Measurements from ENCODE around the gene FAM219B. TPM values are rescaled to one million over a fixed set of nuclear protein-coding genes. Genes with fewer than 3 reads are reported as not detected.

FAM219B gene
- 10 to 100 TPM; 44.7 to 54.2 TPM for total RNA-seq

DNA sequence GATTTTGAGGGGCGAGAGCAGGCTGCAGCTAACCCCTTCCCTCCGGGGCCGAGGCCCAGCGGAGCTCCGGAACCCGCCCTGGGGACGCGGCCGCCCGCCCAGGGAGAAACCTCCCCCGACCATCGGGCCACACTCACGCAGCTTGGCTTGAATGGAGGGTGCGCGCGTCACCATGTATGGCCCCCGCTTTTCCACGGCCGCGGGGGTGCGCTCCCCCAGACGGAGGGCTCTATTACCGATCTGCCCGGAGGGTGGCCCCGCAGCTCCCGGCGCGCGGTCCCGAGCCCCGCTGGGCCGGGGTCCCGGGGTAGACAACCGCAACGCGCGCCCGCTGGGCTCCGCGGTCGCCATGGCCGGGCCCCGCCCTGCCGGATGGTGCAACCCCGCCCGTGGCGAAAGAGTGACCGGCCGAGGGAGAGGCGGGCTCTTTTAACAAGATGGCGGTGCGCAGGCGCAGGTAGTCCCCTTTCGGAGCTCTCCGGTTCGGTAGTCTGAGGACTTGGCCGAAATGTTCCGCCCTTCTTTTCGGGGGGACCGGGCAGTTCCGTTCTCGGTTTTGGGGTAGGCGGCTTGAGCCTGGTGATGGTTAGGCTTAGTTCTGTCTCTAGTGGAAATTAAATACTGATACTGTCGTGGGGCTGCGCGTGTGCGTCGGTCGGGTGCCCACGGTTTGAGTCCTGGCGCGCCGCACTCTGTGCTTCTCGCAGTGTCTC is at the start of gene FAM219B:
Gene FAM219B (minus strand): TSS at position 402 of the 713 bp plus-strand sequence. CDS start 51 bp downstream, at position 351.
- TF ChIP-seq, protein P1, sequence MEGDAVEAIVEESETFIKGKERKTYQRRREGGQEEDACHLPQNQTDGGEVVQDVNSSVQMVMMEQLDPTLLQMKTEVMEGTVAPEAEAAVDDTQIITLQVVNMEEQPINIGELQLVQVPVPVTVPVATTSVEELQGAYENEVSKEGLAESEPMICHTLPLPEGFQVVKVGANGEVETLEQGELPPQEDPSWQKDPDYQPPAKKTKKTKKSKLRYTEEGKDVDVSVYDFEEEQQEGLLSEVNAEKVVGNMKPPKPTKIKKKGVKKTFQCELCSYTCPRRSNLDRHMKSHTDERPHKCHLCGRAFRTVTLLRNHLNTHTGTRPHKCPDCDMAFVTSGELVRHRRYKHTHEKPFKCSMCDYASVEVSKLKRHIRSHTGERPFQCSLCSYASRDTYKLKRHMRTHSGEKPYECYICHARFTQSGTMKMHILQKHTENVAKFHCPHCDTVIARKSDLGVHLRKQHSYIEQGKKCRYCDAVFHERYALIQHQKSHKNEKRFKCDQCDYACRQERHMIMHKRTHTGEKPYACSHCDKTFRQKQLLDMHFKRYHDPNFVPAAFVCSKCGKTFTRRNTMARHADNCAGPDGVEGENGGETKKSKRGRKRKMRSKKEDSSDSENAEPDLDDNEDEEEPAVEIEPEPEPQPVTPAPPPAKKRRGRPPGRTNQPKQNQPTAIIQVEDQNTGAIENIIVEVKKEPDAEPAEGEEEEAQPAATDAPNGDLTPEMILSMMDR (IDR thresholded peaks at IDR 0.05): no peak
- Histone ChIP-seq H3K36me3 (peaks cover 3% of the 10 kb centered on the region), H3K9ac (ENCODE audit: low read depth in 2 of 2, low read length in 2 of 2) (peak within 1 kb of the TSS; percentile 91 to 95), H3K27ac (peak within 1 kb of the TSS; percentile 95), H3K9me3 (no peaks in the 10 kb centered on the region), H3K27me3 (no peaks in the 10 kb centered on the region), H3K4me1 (peaks cover 4% of the 10 kb centered on the region), H3K4me3 (peak within 1 kb of the TSS; percentile 84)
- intact Hi-C loops (cut with DNase I): no loop called here
- peak; percentile 96 for DNase-seq

- H3K27ac ChIP-seq: peak overlapping the region; percentile 92
- TF ChIP-seq, protein P1 (IDR thresholded peaks at IDR 0.05): peak; percentile 36
- no peaks in the 10 kb centered on the region for H3K36me3 ChIP-seq
- peak overlapping the region; percentile 92 to 93 for H3K9ac ChIP-seq (ENCODE audit: low read depth in 2 of 2, low read length in 2 of 2)
- peak overlapping the region; percentile 69 for H3K4me3 ChIP-seq
- DNase-seq: peak; percentile 84
- H3K4me1 ChIP-seq: peaks cover 18% of the 10 kb centered on the region
- intact Hi-C loops (cut with DNase I): loop anchor here (10.0 kb wide), 1 partner anchor 321 kb away; no protein-coding TSS in a partner anchor
- H3K9me3 ChIP-seq: no peaks in the 10 kb centered on the region
- peaks cover 5% of the 10 kb centered on the region for H3K27me3 ChIP-seq
These were observed 49.4 kb upstream of the FAM219B start for GRCh38 chr15:74955796-74956647.

DNA sequence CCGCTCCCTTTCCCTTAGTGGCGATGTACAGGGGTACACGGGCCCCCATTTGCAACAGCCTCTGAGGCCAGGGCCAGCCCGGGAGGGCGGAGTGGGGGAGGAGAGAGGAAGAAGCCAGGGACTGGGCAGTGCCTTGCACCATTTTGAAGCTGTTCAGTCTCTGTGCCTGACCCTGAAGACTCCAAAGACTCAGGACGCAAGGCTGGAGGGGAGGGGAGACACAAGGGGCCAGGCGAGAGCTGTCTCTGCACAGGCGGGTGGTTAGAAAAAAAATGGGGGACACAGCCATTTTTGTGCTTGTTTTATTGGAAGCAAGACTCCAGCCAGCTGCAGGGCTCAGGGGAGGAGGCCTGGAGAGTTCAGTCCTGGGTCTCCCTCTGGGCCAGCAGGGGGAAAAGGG is 48.4 kb upstream of the FAM219B start:
- peaks cover 18% of the 10 kb centered on the region for H3K4me1 ChIP-seq
- no peak overlapping the region for H3K27ac ChIP-seq
- peaks cover 5% of the 10 kb centered on the region for H3K27me3 ChIP-seq
- TF ChIP-seq, protein P1 (IDR thresholded peaks at IDR 0.05): no peak
- H3K9ac ChIP-seq (ENCODE audit: low read depth in 2 of 2, low read length in 2 of 2): peak overlapping the region; percentile 54 to 92
- H3K36me3 ChIP-seq: no peaks in the 10 kb centered on the region
- peak overlapping the region; percentile 69 for H3K4me3 ChIP-seq
- no peak for DNase-seq
- intact Hi-C loops (cut with DNase I): loop anchor here (10.0 kb wide), 1 partner anchor 320 kb away; no protein-coding TSS in a partner anchor
- no peaks in the 10 kb centered on the region for H3K9me3 ChIP-seq

- Histone ChIP-seq H3K27ac (no peak overlapping the region), H3K4me1 (peaks cover 18% of the 10 kb centered on the region), H3K9ac (ENCODE audit: low read depth in 2 of 2, low read length in 2 of 2) (peak overlapping the region in 1 of 2 donors; percentile 92), H3K36me3 (no peaks in the 10 kb centered on the region), H3K4me3 (no peak overlapping the region), H3K27me3 (peaks cover 5% of the 10 kb centered on the region), H3K9me3 (no peaks in the 10 kb centered on the region)
- DNase-seq: no peak
- TF ChIP-seq, protein P1 (IDR thresholded peaks at IDR 0.05): no peak
- intact Hi-C loops (cut with DNase I): loop anchor here (5.0 to 10.0 kb wide), 2 partner anchors 52 to 320 kb away; no protein-coding TSS in a partner anchor
These were observed 47.9 kb upstream of the FAM219B start for GRCh38 chr15:74954515-74954914.

GRCh38 chr15:74951006-74951405 is 44.4 kb upstream of the FAM219B start:
- no peaks in the 10 kb centered on the region for H3K36me3 ChIP-seq
- H3K4me3 ChIP-seq: no peak overlapping the region
- H3K9ac ChIP-seq (ENCODE audit: low read depth in 2 of 2, low read length in 2 of 2): no peak overlapping the region
- intact Hi-C loops (cut with DNase I): loop anchor here (2.0 to 10.0 kb wide), 3 partner anchors 49 to 316 kb away; no protein-coding TSS in a partner anchor
- TF ChIP-seq, protein P1 (IDR thresholded peaks at IDR 0.05): no peak
- H3K9me3 ChIP-seq: no peaks in the 10 kb centered on the region
- peaks cover 8% of the 10 kb centered on the region for H3K4me1 ChIP-seq
- H3K27ac ChIP-seq: no peak overlapping the region
- no peaks in the 10 kb centered on the region for H3K27me3 ChIP-seq
- DNase-seq: no peak

All from colonic mucosa (tissue), 4 donors.